Mesendoderm (in vitro differentiated cells): ENCODE results near the gene RNF138.
A peak's percentile ranks its signal among the peaks of the same experiment; 100 is the strongest.

ENCODE experiments used
- DNase-seq: peaks from one replicate; pipeline ENCODE4 v3.0.0; 2013
- H2AK5ac ChIP-seq: 2 replicates; pipeline ENCODE4 v1.6.1; 2013; ENCODE audit warnings: low read length, inconsistent platforms
- H2BK120ac ChIP-seq: 2 replicates; pipeline ENCODE4 v1.6.1; 2013; ENCODE audit warnings: low read depth, mild to moderate bottlenecking, low read length, moderate library complexity, mixed read lengths
- H2BK15ac ChIP-seq: replicated peaks from 2 replicates; pipeline ENCODE4 v1.6.1; 2013; ENCODE audit warnings: low read depth, mild to moderate bottlenecking, moderate library complexity
- H2BK5ac ChIP-seq: 2 replicates; pipeline ENCODE4 v1.6.1; 2013; ENCODE audit warnings: low read length, inconsistent platforms
- H3K18ac ChIP-seq: 2 replicates; pipeline ENCODE4 v1.6.1; 2013; ENCODE audit warnings: mild to moderate bottlenecking, low read length, mixed read lengths
- H3K23ac ChIP-seq: one replicate; pipeline ENCODE4 v1.6.1; 2013; ENCODE audit warnings: low read length
- H3K27ac ChIP-seq: 2 replicates; pipeline ENCODE4 v1.5.1; 2013; ENCODE audit warnings: low read depth, mild to moderate bottlenecking, inconsistent platforms, low read length, moderate library complexity
- H3K27me3 ChIP-seq: 2 replicates; pipeline ENCODE4 v1.6.1; 2013; ENCODE audit warnings: low read length, control low read depth, mild to moderate bottlenecking, inconsistent platforms; ENCODE audit not compliant: insufficient read depth, poor library complexity
- H3K36me3 ChIP-seq: 2 replicates; pipeline ENCODE4 v1.6.1; 2013; ENCODE audit warnings: low read length, inconsistent platforms; ENCODE audit not compliant: control insufficient read depth, insufficient read depth
- H3K4ac ChIP-seq: one replicate; pipeline ENCODE4 v1.6.1; 2013; ENCODE audit warnings: low read depth, mild to moderate bottlenecking, low read length, moderate library complexity
- H3K4me1 ChIP-seq: 2 replicates; pipeline ENCODE4 v1.6.1; 2013; ENCODE audit warnings: low read depth, low read length, inconsistent platforms; ENCODE audit not compliant: control insufficient read depth
- H3K4me2 ChIP-seq: 2 replicates; pipeline ENCODE4 v1.6.1; 2013; ENCODE audit warnings: low read length
- H3K4me3 ChIP-seq: 2 replicates; pipeline ENCODE4 v1.5.1; 2013; ENCODE audit warnings: mild to moderate bottlenecking, low read length
- H3K56ac ChIP-seq: one replicate; pipeline ENCODE4 v1.6.1; 2013; ENCODE audit warnings: low read length
- H3K79me1 ChIP-seq: 2 replicates; pipeline ENCODE4 v1.6.1; 2013; ENCODE audit warnings: low read length, inconsistent platforms
- H3K79me2 ChIP-seq: 2 replicates; pipeline ENCODE4 v1.6.1; 2013; ENCODE audit warnings: mild to moderate bottlenecking, low read length; ENCODE audit not compliant: control insufficient read depth, insufficient read depth
- H3K9ac ChIP-seq: 2 replicates; pipeline ENCODE4 v1.6.1; 2013; ENCODE audit warnings: low read length, inconsistent platforms
- H4K5ac ChIP-seq: one replicate; pipeline ENCODE4 v1.6.1; 2013; ENCODE audit warnings: low read length
- H4K8ac ChIP-seq: one replicate; pipeline ENCODE4 v1.6.1; 2013; ENCODE audit warnings: low read depth, mild to moderate bottlenecking, control low read depth, low read length, moderate library complexity
- WGBS: extraction: QIAGEN DNeasy Blood & Tissue Kit; methylation state at CpG from one replicate; pipeline ENCODE4 v1.1.7; 2013; ENCODE audit warnings: low lambda C conversion rate, missing lambda C conversion rate; ENCODE audit not compliant: insufficient coverage; ENCODE audit errors: extremely low coverage; 5-methylcytosine and 5-hydroxymethylcytosine counted together

RNF138 gene

GRCh38 chr18:32057624-32058165, 34.0 kb upstream of the RNF138 start:
- Histone ChIP-seq H3K23ac (no peak overlapping the region), H2AK5ac (no peak overlapping the region), H3K4me2 (no peak overlapping the region), H2BK15ac (no peak overlapping the region), H2BK120ac (no peak overlapping the region), H3K4ac (no peak overlapping the region), H3K27me3 (no peaks in the 10 kb centered on the region), H3K4me1 (no peaks in the 10 kb centered on the region), H3K27ac (no peak overlapping the region), H4K5ac (no peak overlapping the region), H3K79me1 (no peaks in the 10 kb centered on the region), H4K8ac (no peak overlapping the region), H3K56ac (no peak overlapping the region), H3K79me2 (no peaks in the 10 kb centered on the region), H3K36me3 (no peaks in the 10 kb centered on the region), H3K9ac (no peak overlapping the region), H3K18ac (no peak overlapping the region), H3K4me3 (no peak overlapping the region), H2BK5ac (no peak overlapping the region)
- peak; percentile 84 for DNase-seq
- no CpG with 5 or more reads among the region's 7 CpGs for WGBS

DNA sequence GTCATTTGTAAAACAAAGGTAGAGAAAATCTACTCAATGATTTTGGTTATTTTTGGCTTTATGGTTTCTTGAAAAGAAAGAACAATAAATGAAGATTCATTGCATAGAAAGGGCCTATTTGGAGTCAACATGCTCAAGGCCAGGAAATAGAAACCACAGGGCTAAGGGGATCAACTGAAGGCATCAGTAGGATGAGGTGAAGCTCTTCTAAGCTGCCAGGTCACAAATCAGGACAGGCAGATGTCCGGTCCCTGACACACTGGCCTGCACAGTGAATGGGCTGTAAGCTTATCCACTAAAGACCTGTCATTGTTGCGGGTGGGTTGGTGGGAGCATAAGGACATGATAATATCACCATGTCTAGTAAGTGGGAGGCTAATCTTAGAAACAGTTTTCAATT, 31.6 kb upstream of the RNF138 start:
- H3K4ac ChIP-seq = no peak overlapping the region
- no peak overlapping the region for H3K56ac ChIP-seq
- no peak overlapping the region for H3K9ac ChIP-seq
- H3K4me2 ChIP-seq = no peak overlapping the region
- H3K4me3 ChIP-seq = no peak overlapping the region
- H4K8ac ChIP-seq = no peak overlapping the region
- H3K18ac ChIP-seq = no peak overlapping the region
- H3K27ac ChIP-seq = no peak overlapping the region
- no peak overlapping the region for H2AK5ac ChIP-seq
- H2BK5ac ChIP-seq = no peak overlapping the region
- DNase-seq = no peak
- WGBS = no CpG with 5 or more reads among the region's 2 CpGs
- no peak overlapping the region for H4K5ac ChIP-seq
- H3K79me1 ChIP-seq = no peaks in the 10 kb centered on the region
- H2BK15ac ChIP-seq = no peak overlapping the region
- no peaks in the 10 kb centered on the region for H3K27me3 ChIP-seq
- no peaks in the 10 kb centered on the region for H3K79me2 ChIP-seq
- no peak overlapping the region for H2BK120ac ChIP-seq
- no peak overlapping the region for H3K23ac ChIP-seq
- no peaks in the 10 kb centered on the region for H3K4me1 ChIP-seq
- no peaks in the 10 kb centered on the region for H3K36me3 ChIP-seq

DNA sequence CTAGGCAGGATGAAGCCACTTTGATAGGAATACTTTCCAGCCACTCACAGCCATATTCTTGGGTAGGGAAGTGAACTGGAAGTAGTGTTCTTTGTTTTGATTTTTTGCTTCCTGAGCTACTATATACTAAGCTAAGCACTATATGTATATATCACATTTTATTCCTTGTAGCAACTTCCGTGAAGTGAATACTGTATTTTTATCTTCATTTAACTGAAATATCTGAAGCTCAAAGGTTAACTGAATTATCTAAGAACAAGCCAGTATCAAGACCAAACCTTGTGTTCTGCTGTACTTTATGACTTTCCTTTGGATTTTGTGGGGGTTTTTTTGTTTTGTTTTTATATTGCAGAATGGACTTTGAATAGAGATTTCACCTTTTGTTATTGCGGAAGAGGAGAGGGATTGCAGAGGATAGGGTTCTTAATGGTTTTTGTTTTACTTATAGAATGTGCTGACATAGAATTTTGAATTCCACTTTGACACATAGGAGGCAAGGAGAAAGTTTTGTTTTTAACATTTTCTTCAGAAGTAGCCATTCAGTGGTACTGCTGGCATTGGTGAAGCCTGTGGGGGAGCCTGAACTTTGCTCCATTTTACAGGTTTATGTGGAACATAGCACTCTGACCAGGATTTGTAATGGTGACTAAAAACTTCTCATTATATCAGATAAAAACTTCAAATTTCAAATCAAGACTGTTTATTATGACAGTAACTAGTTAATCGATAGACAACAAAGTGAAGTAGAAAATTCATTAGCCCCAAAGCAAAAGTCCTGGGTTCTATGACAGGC, 24.1 kb upstream of the RNF138 start:
- no peak overlapping the region for H3K4me2 ChIP-seq
- no peaks in the 10 kb centered on the region for H3K79me2 ChIP-seq
- H3K4me1 ChIP-seq = no peaks in the 10 kb centered on the region
- no peak overlapping the region for H4K8ac ChIP-seq
- no peak overlapping the region for H3K18ac ChIP-seq
- H2BK15ac ChIP-seq = no peak overlapping the region
- H4K5ac ChIP-seq = no peak overlapping the region
- H3K27ac ChIP-seq = no peak overlapping the region
- no peak overlapping the region for H3K4me3 ChIP-seq
- DNase-seq = no peak
- no CpG with 5 or more reads among the region's 3 CpGs for WGBS
- H3K36me3 ChIP-seq = no peaks in the 10 kb centered on the region
- H3K27me3 ChIP-seq = no peaks in the 10 kb centered on the region
- H2AK5ac ChIP-seq = no peak overlapping the region
- no peak overlapping the region for H3K4ac ChIP-seq
- no peak overlapping the region for H3K23ac ChIP-seq
- H3K79me1 ChIP-seq = no peaks in the 10 kb centered on the region
- H2BK5ac ChIP-seq = no peak overlapping the region
- no peak overlapping the region for H2BK120ac ChIP-seq
- H3K9ac ChIP-seq = no peak overlapping the region
- no peak overlapping the region for H3K56ac ChIP-seq

- H2BK15ac ChIP-seq = no peak overlapping the region
- no peak overlapping the region for H3K23ac ChIP-seq
- H3K27ac ChIP-seq = no peak overlapping the region
- no peak for DNase-seq
- no peak overlapping the region for H2BK5ac ChIP-seq
- H4K8ac ChIP-seq = no peak overlapping the region
- H3K36me3 ChIP-seq = no peaks in the 10 kb centered on the region
- H3K79me1 ChIP-seq = no peaks in the 10 kb centered on the region
- no peaks in the 10 kb centered on the region for H3K4me1 ChIP-seq
- no peaks in the 10 kb centered on the region for H3K27me3 ChIP-seq
- no peaks in the 10 kb centered on the region for H3K79me2 ChIP-seq
- H2AK5ac ChIP-seq = no peak overlapping the region
- no peak overlapping the region for H4K5ac ChIP-seq
- H3K56ac ChIP-seq = no peak overlapping the region
- H3K4me2 ChIP-seq = no peak overlapping the region
- no CpG with 5 or more reads among the region's 4 CpGs for WGBS
- no peak overlapping the region for H3K9ac ChIP-seq
- H3K18ac ChIP-seq = no peak overlapping the region
- no peak overlapping the region for H3K4me3 ChIP-seq
- no peak overlapping the region for H3K4ac ChIP-seq
- no peak overlapping the region for H2BK120ac ChIP-seq
These were observed 19.4 kb upstream of the RNF138 start for GRCh38 chr18:32072321-32072720.

DNA sequence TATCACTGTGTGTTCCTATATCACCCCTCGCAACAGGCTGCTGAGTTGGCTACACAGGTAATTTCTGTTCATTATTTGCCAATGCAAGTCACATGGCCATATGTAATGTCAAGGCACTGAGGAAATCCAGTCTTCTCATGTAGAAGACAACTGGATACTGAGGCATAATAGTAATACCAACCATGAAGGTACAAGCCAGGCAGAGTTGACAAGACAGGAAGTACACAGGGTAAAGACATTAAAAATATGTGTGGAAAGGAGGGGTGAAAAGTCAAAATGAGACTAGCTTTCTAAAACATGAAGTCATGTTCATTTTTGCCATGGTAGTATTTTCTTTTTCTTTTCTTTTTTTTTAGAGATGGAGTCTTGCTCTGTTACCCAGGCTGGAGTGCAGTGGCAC, 17.5 kb upstream of the RNF138 start:
- H3K27ac ChIP-seq = no peak overlapping the region
- no peak for DNase-seq
- no peak overlapping the region for H4K5ac ChIP-seq
- no peaks in the 10 kb centered on the region for H3K27me3 ChIP-seq
- no peak overlapping the region for H3K4me3 ChIP-seq
- no peak overlapping the region for H3K18ac ChIP-seq
- H2AK5ac ChIP-seq = no peak overlapping the region
- H3K79me2 ChIP-seq = no peaks in the 10 kb centered on the region
- no CpG with 5 or more reads among the region's 1 CpG for WGBS
- H3K4ac ChIP-seq = no peak overlapping the region
- H3K56ac ChIP-seq = no peak overlapping the region
- H3K4me2 ChIP-seq = no peak overlapping the region
- no peak overlapping the region for H4K8ac ChIP-seq
- no peak overlapping the region for H2BK15ac ChIP-seq
- H3K23ac ChIP-seq = no peak overlapping the region
- H2BK120ac ChIP-seq = no peak overlapping the region
- no peaks in the 10 kb centered on the region for H3K79me1 ChIP-seq
- H2BK5ac ChIP-seq = no peak overlapping the region
- no peak overlapping the region for H3K9ac ChIP-seq
- H3K4me1 ChIP-seq = no peaks in the 10 kb centered on the region
- no peaks in the 10 kb centered on the region for H3K36me3 ChIP-seq

DNA sequence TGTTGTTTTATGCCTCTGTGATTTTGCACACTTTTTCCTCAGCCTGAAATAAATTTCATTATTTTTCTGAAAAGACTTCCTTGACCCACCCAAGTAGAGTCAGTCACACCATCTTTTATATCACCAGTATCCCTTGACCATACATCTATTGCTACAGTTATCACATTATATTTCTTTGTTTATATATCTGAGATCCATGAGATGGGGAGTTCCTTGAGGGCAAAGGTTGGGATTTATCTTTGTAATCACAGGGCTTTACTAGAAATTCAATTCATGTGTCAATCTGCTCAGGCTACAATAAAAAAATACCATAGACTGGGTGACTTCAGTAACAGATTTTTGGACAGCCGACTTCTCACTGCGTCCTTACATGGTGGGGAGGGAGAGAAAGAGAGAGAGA, 12.8 kb upstream of the RNF138 start:
- Histone ChIP-seq H3K18ac (no peak overlapping the region), H3K27ac (no peak overlapping the region), H2BK5ac (no peak overlapping the region), H3K4me2 (no peak overlapping the region), H3K79me1 (no peaks in the 10 kb centered on the region), H3K4me3 (no peak overlapping the region), H4K8ac (no peak overlapping the region), H2BK15ac (no peak overlapping the region), H3K56ac (no peak overlapping the region), H3K36me3 (no peaks in the 10 kb centered on the region), H3K4ac (no peak overlapping the region), H3K23ac (no peak overlapping the region), H4K5ac (no peak overlapping the region), H3K79me2 (no peaks in the 10 kb centered on the region), H3K9ac (no peak overlapping the region), H2AK5ac (no peak overlapping the region), H3K4me1 (no peaks in the 10 kb centered on the region), H2BK120ac (no peak overlapping the region), H3K27me3 (no peaks in the 10 kb centered on the region)
- DNase-seq = no peak
- no CpG with 5 or more reads among the region's 2 CpGs for WGBS
